Neural cell (in vitro differentiated cells): ENCODE measurements around the gene OR2V1. TPM values are rescaled to one million over a fixed set of nuclear protein-coding genes. Genes with fewer than 3 reads are reported as not detected.
"Not testable (repeated sequence)": the region's sequence is repeated elsewhere in the genome, so short reads cannot be mapped to it uniquely, and the experiment has no call there.

Source experiments
- H2AFZ ChIP-seq: fragments of 200-600, 300-800 bp; sonication (generic), shearing (Covaris generic); 2 replicates; pipeline ENCODE4 v1.6.0; 2014; ENCODE audit warnings: low read depth, mild to moderate bottlenecking, antibody characterized with exemption, low read length, moderate library complexity
- H3F3A ChIP-seq: fragments of 200-600 bp; shearing (Covaris generic); 2 replicates; pipeline ENCODE4 v1.6.1; 2016; ENCODE audit warnings: mild to moderate bottlenecking, moderate library complexity, mixed read lengths, antibody characterized with exemption, low read length; ENCODE audit not compliant: insufficient read depth, poor library complexity, severe bottlenecking
- H3K27ac ChIP-seq: fragments of 200-600, 300-800 bp; sonication (generic), shearing (Covaris generic); 2 replicates; pipeline ENCODE4 v1.5.1; 2014; ENCODE audit warnings: mild to moderate bottlenecking, low read length, moderate library complexity
- H3K27me3 ChIP-seq: fragments of 300-800, 200-600 bp; sonication (generic), shearing (Covaris generic); 2 replicates; pipeline ENCODE4 v1.6.0; 2014; ENCODE audit warnings: mild to moderate bottlenecking, low read depth, low read length, moderate library complexity; ENCODE audit not compliant: insufficient read depth
- H3K36me3 ChIP-seq: fragments of 300-800, 200-600 bp; sonication (generic), shearing (Covaris generic); 2 replicates; pipeline ENCODE4 v1.5.1; 2014; ENCODE audit warnings: mild to moderate bottlenecking, antibody characterized with exemption, low read length, moderate library complexity; ENCODE audit not compliant: insufficient read depth
- H3K4me2 ChIP-seq: fragments of 300-800, 200-600 bp; sonication (generic), shearing (Covaris generic); 2 replicates; pipeline ENCODE4 v1.6.0; 2014; ENCODE audit warnings: mild to moderate bottlenecking, low read length
- H3K4me3 ChIP-seq: fragments of 300-800, 200-600 bp; sonication (generic), shearing (Covaris generic); 2 replicates; pipeline ENCODE4 v1.5.1; 2014; ENCODE audit warnings: mild to moderate bottlenecking, low read length, moderate library complexity
- H3K79me2 ChIP-seq: fragments of 200-600 bp; shearing (Covaris generic); replicated peaks from 2 replicates; pipeline ENCODE4 v1.6.0; 2014; ENCODE audit warnings: mild to moderate bottlenecking, low read length, moderate library complexity; ENCODE audit not compliant: insufficient read depth
- H3K9ac ChIP-seq: fragments of 300-800, 200-600 bp; sonication (generic), shearing (Covaris generic); 2 replicates; pipeline ENCODE4 v1.6.1; 2016; ENCODE audit warnings: mild to moderate bottlenecking, low read length, mixed read lengths
- H3K9me2 ChIP-seq: fragments of 200-600 bp; shearing (Covaris generic); 2 replicates; pipeline ENCODE4 v1.6.1; 2016; ENCODE audit warnings: mild to moderate bottlenecking, low read length, mixed read lengths; ENCODE audit not compliant: insufficient read depth
- H3K9me3 ChIP-seq: fragments of 200-600, 300-800 bp; sonication (generic), shearing (Covaris generic); 2 replicates; pipeline ENCODE4 v1.6.1; 2016; ENCODE audit warnings: mild to moderate bottlenecking, mixed run types, low read length, moderate library complexity, mixed read lengths
- H4K20me1 ChIP-seq: fragments of 200-600 bp; shearing (Covaris generic); 2 replicates; pipeline ENCODE4 v1.6.1; 2016; ENCODE audit warnings: mild to moderate bottlenecking, mixed run types; ENCODE audit not compliant: insufficient read depth
- EP300 ChIP-seq: fragments of 450-650 bp; conservative IDR thresholded peaks from 2 replicates; pipeline ENCODE4 v1.6.1; 2014; ENCODE audit warnings: antibody characterized with exemption, mild to moderate bottlenecking, moderate library complexity; ENCODE audit not compliant: poor library complexity, severe bottlenecking
- EZH2 ChIP-seq: fragments of 200-600, 300-800 bp; shearing (Covaris generic), sonication (generic); IDR thresholded peaks from 2 replicates; pipeline ENCODE4 v1.6.1; 2014; ENCODE audit warnings: antibody characterized with exemption, low read length, borderline replicate concordance, mild to moderate bottlenecking; ENCODE audit not compliant: insufficient read depth, poor library complexity, severe bottlenecking
- MXI1 ChIP-seq: fragments of 450-650 bp; conservative IDR thresholded peaks from 2 replicates; pipeline ENCODE4 v1.6.1; 2014; ENCODE audit warnings: antibody characterized with exemption, mild to moderate bottlenecking; ENCODE audit not compliant: poor library complexity, severe bottlenecking
- POLR2AphosphoS5 ChIP-seq: IDR thresholded peaks from 2 replicates; pipeline ENCODE4 v1.6.1; 2012
- RAD21 ChIP-seq: fragments of 450-650 bp; conservative IDR thresholded peaks from 2 replicates; pipeline ENCODE4 v1.6.1; 2014; ENCODE audit warnings: antibody characterized with exemption, mild to moderate bottlenecking, moderate library complexity
- REST ChIP-seq: IDR thresholded peaks from 2 replicates; pipeline ENCODE4 v1.6.1; 2012; ENCODE audit warnings: borderline replicate concordance
- SMC3 ChIP-seq: fragments of 450-650 bp; conservative IDR thresholded peaks from 2 replicates; pipeline ENCODE4 v1.6.1; 2014; ENCODE audit warnings: antibody characterized with exemption, mild to moderate bottlenecking, moderate library complexity; ENCODE audit not compliant: poor library complexity
- TAF1 ChIP-seq: IDR thresholded peaks from 2 replicates; pipeline ENCODE4 v1.6.1; 2012; ENCODE audit warnings: low read depth
- polyA plus RNA-seq: library from polyadenylated mRNA; depleted of rRNA; stranded (reverse); fragments of >200 nt; gene quantifications from 2 replicates; pipeline ENCODE4 v1.2.3, GENCODE V29; 2014
- TF ChIP-seq, protein P1 (sequence below): fragments of 450-650 bp; IDR thresholded peaks from 2 replicates; pipeline ENCODE4 v1.5.1; 2014; ENCODE audit warnings: antibody characterized with exemption, mild to moderate bottlenecking, moderate library complexity; ENCODE audit not compliant: poor library complexity, severe bottlenecking

The OR2V1 gene
- polyA plus RNA-seq, 1 donor from 2014 or later, result not detected

DNA sequence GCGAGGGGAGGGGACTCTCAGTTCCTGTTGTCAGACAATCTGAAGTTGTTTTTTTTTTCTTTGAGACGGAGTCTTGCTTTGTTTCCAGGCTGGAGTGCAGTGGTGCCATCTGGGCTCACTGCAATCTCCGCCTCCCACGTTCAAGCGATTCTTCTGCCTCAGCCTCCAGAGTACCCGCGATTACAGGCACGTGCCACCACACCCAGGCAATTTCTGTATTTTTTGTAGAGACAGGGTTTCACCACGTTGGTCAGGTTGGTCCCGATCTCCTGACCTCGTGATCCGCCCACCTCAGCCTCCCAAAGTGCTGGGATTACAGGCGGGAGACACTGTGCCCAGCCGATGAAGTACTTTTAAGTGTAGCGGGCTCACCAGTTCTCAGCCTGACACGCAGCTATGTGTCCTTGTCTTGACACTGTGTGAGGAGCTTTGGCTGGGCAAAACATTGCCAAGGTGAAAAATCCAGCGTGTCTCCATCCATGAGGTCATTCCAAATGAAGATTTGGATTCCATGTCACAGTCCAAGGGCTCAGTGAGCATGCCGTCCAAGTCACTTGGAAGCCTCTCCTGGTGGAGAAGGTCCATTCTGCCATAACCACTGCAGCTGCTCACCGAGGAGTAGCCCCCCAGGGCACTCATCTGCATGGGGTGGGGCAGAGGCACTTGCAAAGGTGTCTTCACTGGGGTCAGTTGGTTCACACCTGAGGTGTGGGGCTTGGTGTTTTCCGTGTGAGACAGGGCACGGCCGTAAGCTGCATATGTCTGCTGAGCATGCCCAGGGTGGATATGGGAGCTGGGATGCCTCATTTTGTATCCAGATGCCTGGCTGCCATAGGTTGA is 32.0 kb downstream of the OR2V1 start:
- Histone ChIP-seq H2AFZ (no peak overlapping the region), H3K36me3 (no peaks in the 10 kb centered on the region), H3K4me2 (no peak overlapping the region), H3K9me2 (no peaks in the 10 kb centered on the region), H3K79me2 (no peaks in the 10 kb centered on the region), H3K27ac (no peak overlapping the region), H3K4me3 (no peak overlapping the region), H3K27me3 (peaks cover 20% of the 10 kb centered on the region), H3K9me3 (no peaks in the 10 kb centered on the region), H3F3A (no peaks in the 10 kb centered on the region), H3K9ac (no peak overlapping the region), H4K20me1 (no peaks in the 10 kb centered on the region)
- TF ChIP-seq EP300 (no peak), SMC3 (no peak), RAD21 (no peak), EZH2 (no peak), TAF1 (no peak), REST (no peak), MXI1 (no peak), POLR2AphosphoS5 (no peak)
- TF ChIP-seq, protein P1, sequence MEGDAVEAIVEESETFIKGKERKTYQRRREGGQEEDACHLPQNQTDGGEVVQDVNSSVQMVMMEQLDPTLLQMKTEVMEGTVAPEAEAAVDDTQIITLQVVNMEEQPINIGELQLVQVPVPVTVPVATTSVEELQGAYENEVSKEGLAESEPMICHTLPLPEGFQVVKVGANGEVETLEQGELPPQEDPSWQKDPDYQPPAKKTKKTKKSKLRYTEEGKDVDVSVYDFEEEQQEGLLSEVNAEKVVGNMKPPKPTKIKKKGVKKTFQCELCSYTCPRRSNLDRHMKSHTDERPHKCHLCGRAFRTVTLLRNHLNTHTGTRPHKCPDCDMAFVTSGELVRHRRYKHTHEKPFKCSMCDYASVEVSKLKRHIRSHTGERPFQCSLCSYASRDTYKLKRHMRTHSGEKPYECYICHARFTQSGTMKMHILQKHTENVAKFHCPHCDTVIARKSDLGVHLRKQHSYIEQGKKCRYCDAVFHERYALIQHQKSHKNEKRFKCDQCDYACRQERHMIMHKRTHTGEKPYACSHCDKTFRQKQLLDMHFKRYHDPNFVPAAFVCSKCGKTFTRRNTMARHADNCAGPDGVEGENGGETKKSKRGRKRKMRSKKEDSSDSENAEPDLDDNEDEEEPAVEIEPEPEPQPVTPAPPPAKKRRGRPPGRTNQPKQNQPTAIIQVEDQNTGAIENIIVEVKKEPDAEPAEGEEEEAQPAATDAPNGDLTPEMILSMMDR, result no peak

DNA sequence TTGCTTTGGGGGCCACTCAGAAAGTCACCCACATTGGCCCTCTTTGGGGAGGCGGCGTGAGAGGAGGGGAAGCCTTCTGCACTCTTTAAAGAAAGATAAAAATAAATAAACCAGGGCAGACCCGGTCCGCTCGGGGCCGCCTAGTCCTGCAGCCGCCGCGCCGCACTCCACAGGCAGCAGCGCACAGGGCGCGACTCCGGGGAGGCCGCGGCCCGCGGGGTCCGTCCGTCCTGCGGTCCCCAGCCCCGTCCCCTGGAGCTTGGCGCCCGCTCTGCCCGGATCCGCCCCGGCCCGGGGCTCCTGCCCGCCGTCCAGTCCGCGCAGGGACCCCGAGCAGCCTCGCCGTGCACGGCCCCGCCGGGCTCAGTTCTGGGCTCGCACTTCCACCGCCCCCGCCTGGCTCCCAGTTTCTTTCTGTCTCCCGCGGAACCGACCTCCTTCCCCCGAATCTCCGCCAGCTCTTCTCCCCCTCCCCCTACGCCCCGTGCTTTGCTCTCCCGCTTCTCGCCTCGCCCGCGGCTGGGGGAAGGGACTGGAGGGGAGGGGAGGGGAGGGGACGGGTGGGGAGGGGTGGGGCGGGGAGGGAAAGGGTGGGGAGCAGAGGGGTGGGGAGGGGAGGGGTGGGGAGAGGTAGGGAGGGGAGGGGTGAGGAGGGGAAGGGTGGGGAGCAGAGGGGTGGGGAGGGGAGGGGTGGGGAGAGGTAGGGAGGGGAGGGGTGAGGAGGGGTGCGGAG is 33.0 kb downstream of the OR2V1 start:
- not testable (repeated sequence) for H3K4me2 ChIP-seq

GRCh38 chr5:181097383-181097753 is 33.6 kb downstream of the OR2V1 start:
- H3K4me3 ChIP-seq, H4K20me1 ChIP-seq, H3K9me2 ChIP-seq, H3K36me3 ChIP-seq, H3K9ac ChIP-seq, H3K79me2 ChIP-seq, H2AFZ ChIP-seq, H3K4me2 ChIP-seq, H3K9me3 ChIP-seq, H3F3A ChIP-seq, H3K27ac ChIP-seq: not testable (repeated sequence)
- peaks cover 20% of the 10 kb centered on the region for H3K27me3 ChIP-seq

More for the DNA sequence above, 33.0 kb downstream of the OR2V1 start:
- not testable (repeated sequence) for H3F3A ChIP-seq, H4K20me1 ChIP-seq, H2AFZ ChIP-seq, H3K36me3 ChIP-seq, H3K27ac ChIP-seq, H3K9me3 ChIP-seq, H3K79me2 ChIP-seq, H3K9ac ChIP-seq, H3K4me3 ChIP-seq, H3K9me2 ChIP-seq
- peaks cover 20% of the 10 kb centered on the region for H3K27me3 ChIP-seq

GRCh38 chr5:181096721-181097382 is 34.1 kb downstream of the OR2V1 start:
- H3K9me3 ChIP-seq, H3K79me2 ChIP-seq, H3F3A ChIP-seq, H3K4me2 ChIP-seq, H4K20me1 ChIP-seq, H3K36me3 ChIP-seq, H2AFZ ChIP-seq, H3K9ac ChIP-seq, H3K9me2 ChIP-seq, H3K27ac ChIP-seq, H3K4me3 ChIP-seq: not testable (repeated sequence)
- peaks cover 20% of the 10 kb centered on the region for H3K27me3 ChIP-seq
